Neural cell (in vitro differentiated cells): Measurements from ENCODE around the gene GMPPA. TPM values are rescaled to one million over a fixed set of nuclear protein-coding genes. Genes with fewer than 3 reads are reported as not detected.

Experiments used
- H2AFZ ChIP-seq: fragments of 200-600, 300-800 bp; sonication (generic), shearing (Covaris generic); 2 replicates; pipeline ENCODE4 v1.6.0; 2014; ENCODE audit warnings: low read depth, mild to moderate bottlenecking, antibody characterized with exemption, low read length, moderate library complexity
- H3F3A ChIP-seq: fragments of 200-600 bp; shearing (Covaris generic); 2 replicates; pipeline ENCODE4 v1.6.1; 2016; ENCODE audit warnings: mild to moderate bottlenecking, moderate library complexity, mixed read lengths, antibody characterized with exemption, low read length; ENCODE audit not compliant: insufficient read depth, poor library complexity, severe bottlenecking
- H3K27ac ChIP-seq: fragments of 200-600, 300-800 bp; sonication (generic), shearing (Covaris generic); 2 replicates; pipeline ENCODE4 v1.5.1; 2014; ENCODE audit warnings: mild to moderate bottlenecking, low read length, moderate library complexity
- H3K27me3 ChIP-seq: fragments of 300-800, 200-600 bp; sonication (generic), shearing (Covaris generic); 2 replicates; pipeline ENCODE4 v1.6.0; 2014; ENCODE audit warnings: mild to moderate bottlenecking, low read depth, low read length, moderate library complexity; ENCODE audit not compliant: insufficient read depth
- H3K36me3 ChIP-seq: fragments of 300-800, 200-600 bp; sonication (generic), shearing (Covaris generic); 2 replicates; pipeline ENCODE4 v1.5.1; 2014; ENCODE audit warnings: mild to moderate bottlenecking, antibody characterized with exemption, low read length, moderate library complexity; ENCODE audit not compliant: insufficient read depth
- H3K4me2 ChIP-seq: fragments of 300-800, 200-600 bp; sonication (generic), shearing (Covaris generic); 2 replicates; pipeline ENCODE4 v1.6.0; 2014; ENCODE audit warnings: mild to moderate bottlenecking, low read length
- H3K4me3 ChIP-seq: fragments of 300-800, 200-600 bp; sonication (generic), shearing (Covaris generic); 2 replicates; pipeline ENCODE4 v1.5.1; 2014; ENCODE audit warnings: mild to moderate bottlenecking, low read length, moderate library complexity
- H3K79me2 ChIP-seq: fragments of 200-600 bp; shearing (Covaris generic); replicated peaks from 2 replicates; pipeline ENCODE4 v1.6.0; 2014; ENCODE audit warnings: mild to moderate bottlenecking, low read length, moderate library complexity; ENCODE audit not compliant: insufficient read depth
- H3K9ac ChIP-seq: fragments of 300-800, 200-600 bp; sonication (generic), shearing (Covaris generic); 2 replicates; pipeline ENCODE4 v1.6.1; 2016; ENCODE audit warnings: mild to moderate bottlenecking, low read length, mixed read lengths
- H3K9me2 ChIP-seq: fragments of 200-600 bp; shearing (Covaris generic); 2 replicates; pipeline ENCODE4 v1.6.1; 2016; ENCODE audit warnings: mild to moderate bottlenecking, low read length, mixed read lengths; ENCODE audit not compliant: insufficient read depth
- H3K9me3 ChIP-seq: fragments of 200-600, 300-800 bp; sonication (generic), shearing (Covaris generic); 2 replicates; pipeline ENCODE4 v1.6.1; 2016; ENCODE audit warnings: mild to moderate bottlenecking, mixed run types, low read length, moderate library complexity, mixed read lengths
- H4K20me1 ChIP-seq: fragments of 200-600 bp; shearing (Covaris generic); 2 replicates; pipeline ENCODE4 v1.6.1; 2016; ENCODE audit warnings: mild to moderate bottlenecking, mixed run types; ENCODE audit not compliant: insufficient read depth
- EP300 ChIP-seq: fragments of 450-650 bp; conservative IDR thresholded peaks from 2 replicates; pipeline ENCODE4 v1.6.1; 2014; ENCODE audit warnings: antibody characterized with exemption, mild to moderate bottlenecking, moderate library complexity; ENCODE audit not compliant: poor library complexity, severe bottlenecking
- EZH2 ChIP-seq: fragments of 200-600, 300-800 bp; shearing (Covaris generic), sonication (generic); IDR thresholded peaks from 2 replicates; pipeline ENCODE4 v1.6.1; 2014; ENCODE audit warnings: antibody characterized with exemption, low read length, borderline replicate concordance, mild to moderate bottlenecking; ENCODE audit not compliant: insufficient read depth, poor library complexity, severe bottlenecking
- MXI1 ChIP-seq: fragments of 450-650 bp; conservative IDR thresholded peaks from 2 replicates; pipeline ENCODE4 v1.6.1; 2014; ENCODE audit warnings: antibody characterized with exemption, mild to moderate bottlenecking; ENCODE audit not compliant: poor library complexity, severe bottlenecking
- POLR2AphosphoS5 ChIP-seq: IDR thresholded peaks from 2 replicates; pipeline ENCODE4 v1.6.1; 2012
- RAD21 ChIP-seq: fragments of 450-650 bp; conservative IDR thresholded peaks from 2 replicates; pipeline ENCODE4 v1.6.1; 2014; ENCODE audit warnings: antibody characterized with exemption, mild to moderate bottlenecking, moderate library complexity
- SMC3 ChIP-seq: fragments of 450-650 bp; conservative IDR thresholded peaks from 2 replicates; pipeline ENCODE4 v1.6.1; 2014; ENCODE audit warnings: antibody characterized with exemption, mild to moderate bottlenecking, moderate library complexity; ENCODE audit not compliant: poor library complexity
- TAF1 ChIP-seq: IDR thresholded peaks from 2 replicates; pipeline ENCODE4 v1.6.1; 2012; ENCODE audit warnings: low read depth
- polyA plus RNA-seq: library from polyadenylated mRNA; depleted of rRNA; stranded (reverse); fragments of >200 nt; gene quantifications from 2 replicates; pipeline ENCODE4 v1.2.3, GENCODE V29; 2014
- TF ChIP-seq, protein P1 (sequence below): IDR thresholded peaks from 2 replicates; pipeline ENCODE4 v1.6.1; 2012; ENCODE audit warnings: borderline replicate concordance
- TF ChIP-seq, protein P2 (sequence below): fragments of 450-650 bp; IDR thresholded peaks from 2 replicates; pipeline ENCODE4 v1.5.1; 2014; ENCODE audit warnings: antibody characterized with exemption, mild to moderate bottlenecking, moderate library complexity; ENCODE audit not compliant: poor library complexity, severe bottlenecking

Gene GMPPA
- polyA plus RNA-seq, 1 donor from 2014 or later: 20.4 TPM

DNA sequence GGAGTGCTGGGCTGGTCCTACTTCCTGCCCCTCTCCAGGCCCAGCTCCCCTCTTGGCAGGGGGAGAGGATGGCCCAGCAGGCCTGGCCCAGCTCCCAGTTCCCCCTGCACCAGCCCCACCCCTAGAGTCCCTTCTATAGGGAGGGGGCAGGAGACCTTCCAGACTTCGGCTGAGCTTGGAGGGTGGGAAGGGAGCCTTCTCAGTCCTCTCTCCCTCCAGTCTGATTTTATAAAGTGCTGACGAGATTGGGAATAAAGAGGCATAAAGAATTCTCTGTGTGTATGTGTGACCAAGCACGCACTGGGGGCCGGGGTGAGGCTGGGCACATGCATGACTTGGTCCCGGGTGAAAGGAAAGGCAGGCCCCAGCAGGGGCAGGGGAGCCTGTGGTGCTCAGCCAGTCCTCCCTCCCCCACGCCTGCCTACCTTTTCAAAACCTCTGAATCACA is 39.8 kb downstream of the GMPPA start:
- no peaks in the 10 kb centered on the region for H3K27me3 ChIP-seq

DNA sequence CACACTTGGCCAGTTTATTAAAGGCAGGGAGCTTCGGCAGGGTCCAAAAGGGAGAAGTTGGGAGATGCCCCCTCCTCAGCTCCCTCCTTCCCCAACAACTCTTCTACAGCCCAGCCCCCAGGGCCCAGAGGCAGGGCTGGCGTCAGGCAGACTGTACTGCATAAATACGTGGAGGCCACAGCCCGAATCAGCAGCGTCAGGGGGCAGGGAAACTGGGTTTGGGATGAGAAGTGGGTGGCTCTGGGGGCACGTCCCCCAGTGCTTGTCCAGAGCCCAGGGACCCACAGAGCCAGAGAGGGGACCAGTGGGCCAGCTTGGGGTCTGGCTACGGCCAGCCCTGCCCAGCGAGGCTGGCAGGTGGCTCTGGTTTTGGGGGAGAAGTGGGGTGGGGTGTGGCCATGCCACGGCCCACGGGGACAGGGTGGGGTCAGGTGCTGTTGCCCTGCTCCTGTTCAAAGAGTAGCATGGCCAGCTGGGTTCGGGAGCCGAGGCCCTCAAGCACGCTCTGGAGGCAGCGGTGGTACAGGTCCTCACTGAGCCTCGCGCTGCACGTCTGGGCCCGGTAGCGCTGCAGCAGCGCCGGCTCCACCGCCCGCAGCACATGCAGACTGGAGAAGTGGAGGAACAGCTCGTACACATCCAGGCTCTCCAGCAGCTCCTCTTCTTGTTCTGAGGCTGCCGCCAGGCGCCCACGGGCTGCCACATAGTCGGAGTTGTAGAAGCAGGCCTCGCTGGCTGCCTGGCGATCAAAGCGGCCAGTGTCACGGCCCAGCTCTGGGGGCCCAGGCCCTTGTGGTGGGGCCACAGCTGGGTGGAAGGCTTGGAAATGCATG is 40.5 kb downstream of the GMPPA start:
- Histone ChIP-seq H3K27me3 (no peaks in the 10 kb centered on the region), H3K27ac (no peak overlapping the region), H3K9me3 (no peaks in the 10 kb centered on the region), H3K79me2 (peaks cover 2% of the 10 kb centered on the region), H3K4me2 (no peak overlapping the region), H3K9ac (no peak overlapping the region), H3F3A (no peaks in the 10 kb centered on the region), H2AFZ (no peak overlapping the region), H3K36me3 (peaks cover 5% of the 10 kb centered on the region), H4K20me1 (no peaks in the 10 kb centered on the region), H3K4me3 (no peak overlapping the region), H3K9me2 (no peaks in the 10 kb centered on the region)
- TF ChIP-seq POLR2AphosphoS5: no peak
- no peak for TF ChIP-seq MXI1
- TF ChIP-seq EZH2: no peak
- TF ChIP-seq, protein P1, sequence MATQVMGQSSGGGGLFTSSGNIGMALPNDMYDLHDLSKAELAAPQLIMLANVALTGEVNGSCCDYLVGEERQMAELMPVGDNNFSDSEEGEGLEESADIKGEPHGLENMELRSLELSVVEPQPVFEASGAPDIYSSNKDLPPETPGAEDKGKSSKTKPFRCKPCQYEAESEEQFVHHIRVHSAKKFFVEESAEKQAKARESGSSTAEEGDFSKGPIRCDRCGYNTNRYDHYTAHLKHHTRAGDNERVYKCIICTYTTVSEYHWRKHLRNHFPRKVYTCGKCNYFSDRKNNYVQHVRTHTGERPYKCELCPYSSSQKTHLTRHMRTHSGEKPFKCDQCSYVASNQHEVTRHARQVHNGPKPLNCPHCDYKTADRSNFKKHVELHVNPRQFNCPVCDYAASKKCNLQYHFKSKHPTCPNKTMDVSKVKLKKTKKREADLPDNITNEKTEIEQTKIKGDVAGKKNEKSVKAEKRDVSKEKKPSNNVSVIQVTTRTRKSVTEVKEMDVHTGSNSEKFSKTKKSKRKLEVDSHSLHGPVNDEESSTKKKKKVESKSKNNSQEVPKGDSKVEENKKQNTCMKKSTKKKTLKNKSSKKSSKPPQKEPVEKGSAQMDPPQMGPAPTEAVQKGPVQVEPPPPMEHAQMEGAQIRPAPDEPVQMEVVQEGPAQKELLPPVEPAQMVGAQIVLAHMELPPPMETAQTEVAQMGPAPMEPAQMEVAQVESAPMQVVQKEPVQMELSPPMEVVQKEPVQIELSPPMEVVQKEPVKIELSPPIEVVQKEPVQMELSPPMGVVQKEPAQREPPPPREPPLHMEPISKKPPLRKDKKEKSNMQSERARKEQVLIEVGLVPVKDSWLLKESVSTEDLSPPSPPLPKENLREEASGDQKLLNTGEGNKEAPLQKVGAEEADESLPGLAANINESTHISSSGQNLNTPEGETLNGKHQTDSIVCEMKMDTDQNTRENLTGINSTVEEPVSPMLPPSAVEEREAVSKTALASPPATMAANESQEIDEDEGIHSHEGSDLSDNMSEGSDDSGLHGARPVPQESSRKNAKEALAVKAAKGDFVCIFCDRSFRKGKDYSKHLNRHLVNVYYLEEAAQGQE: no peak
- no peak for TF ChIP-seq EP300
- no peak for TF ChIP-seq TAF1
- no peak for TF ChIP-seq SMC3
- no peak for TF ChIP-seq RAD21
- TF ChIP-seq, protein P2, sequence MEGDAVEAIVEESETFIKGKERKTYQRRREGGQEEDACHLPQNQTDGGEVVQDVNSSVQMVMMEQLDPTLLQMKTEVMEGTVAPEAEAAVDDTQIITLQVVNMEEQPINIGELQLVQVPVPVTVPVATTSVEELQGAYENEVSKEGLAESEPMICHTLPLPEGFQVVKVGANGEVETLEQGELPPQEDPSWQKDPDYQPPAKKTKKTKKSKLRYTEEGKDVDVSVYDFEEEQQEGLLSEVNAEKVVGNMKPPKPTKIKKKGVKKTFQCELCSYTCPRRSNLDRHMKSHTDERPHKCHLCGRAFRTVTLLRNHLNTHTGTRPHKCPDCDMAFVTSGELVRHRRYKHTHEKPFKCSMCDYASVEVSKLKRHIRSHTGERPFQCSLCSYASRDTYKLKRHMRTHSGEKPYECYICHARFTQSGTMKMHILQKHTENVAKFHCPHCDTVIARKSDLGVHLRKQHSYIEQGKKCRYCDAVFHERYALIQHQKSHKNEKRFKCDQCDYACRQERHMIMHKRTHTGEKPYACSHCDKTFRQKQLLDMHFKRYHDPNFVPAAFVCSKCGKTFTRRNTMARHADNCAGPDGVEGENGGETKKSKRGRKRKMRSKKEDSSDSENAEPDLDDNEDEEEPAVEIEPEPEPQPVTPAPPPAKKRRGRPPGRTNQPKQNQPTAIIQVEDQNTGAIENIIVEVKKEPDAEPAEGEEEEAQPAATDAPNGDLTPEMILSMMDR: no peak

More for the DNA sequence above, 39.8 kb downstream of the GMPPA start:
- Histone ChIP-seq H3K36me3 (peaks cover 5% of the 10 kb centered on the region), H3F3A (no peaks in the 10 kb centered on the region), H4K20me1 (no peaks in the 10 kb centered on the region), H3K79me2 (no peaks in the 10 kb centered on the region), H3K9ac (no peak overlapping the region), H3K4me2 (no peak overlapping the region), H3K27ac (no peak overlapping the region), H3K9me2 (no peaks in the 10 kb centered on the region), H3K9me3 (no peaks in the 10 kb centered on the region), H3K4me3 (no peak overlapping the region), H2AFZ (no peak overlapping the region)
- TF ChIP-seq, protein P1: no peak
- no peak for TF ChIP-seq EP300
